A549 (cell line): Measurements from ENCODE around the gene IGHMBP2. TPM values are rescaled to one million over a fixed set of nuclear protein-coding genes. Genes with fewer than 3 reads are reported as not detected.

ENCODE experiments used
- ATAC-seq, 2 experiments: fragments of 200-7000 bp in 1 of 2; fragments of >200 bp in 1 of 2; cut with Nextera tagmentation in 1 of 2; cut with Tn5 transposase in 1 of 2; 3 replicates each; pipeline versions ENCODE4 v1.8.0 to v1.9.1; 2018 to 2020; ENCODE audit warnings: mild to moderate bottlenecking in 1 of 2, moderate library complexity in 1 of 2
- CTCF ChIA-PET: fragments of 300-600 bp; sonication (Branson Sonifier 250); formaldehyde crosslinking; extraction: SDS; loops from one replicate; lab custom pipeline; 2021; ENCODE audit warnings: antibody characterized with exemption, inconsistent platforms; lab: Yijun Ruan, JAX
- POLR2A ChIA-PET: fragments of 350-600 bp; formaldehyde crosslinking; extraction: SDS; loops from one replicate; lab custom pipeline; 2021; ENCODE audit warnings: antibody characterized with exemption, inconsistent platforms; lab: Yijun Ruan, JAX
- DNase-seq, 2 experiments: peaks; one replicate each; pipeline versions ENCODE4 v3.0.0 to v3.0.0-alpha.2; 2011 to 2016; ENCODE audit warnings: low read depth in 1 of 2, low spot score in 1 of 2
- FAIRE-seq: peaks from 2 replicates; lab custom pipeline; 2011; peaks lifted over from hg19 to GRCh38; lab: Jason Lieb, UNC
- H3K27ac ChIP-seq, 2 experiments: fragments of >200 bp; sonication (Bioruptor Twin); formaldehyde crosslinking; 3 replicates each; pipeline ENCODE4 v1.5.1; 2016 to 2017
- H3K4me1 ChIP-seq: fragments of >200 bp; sonication (Bioruptor Twin); formaldehyde crosslinking; 3 replicates; pipeline ENCODE4 v1.6.1; 2016
- H3K4me2 ChIP-seq: fragments of >200 bp; sonication (Bioruptor Twin); formaldehyde crosslinking; 3 replicates; pipeline ENCODE4 v1.6.1; 2016
- H3K4me3 ChIP-seq: fragments of >200 bp; sonication (Bioruptor Twin); formaldehyde crosslinking; 3 replicates; pipeline ENCODE4 v1.5.1; 2016
- H3K9me3 ChIP-seq: fragments of >200 bp; sonication (Bioruptor Twin); formaldehyde crosslinking; 3 replicates; pipeline ENCODE4 v1.6.1; 2016
- CBX2 ChIP-seq: fragments of 200-600 bp; sonication (generic); IDR thresholded peaks from 2 replicates; pipeline ENCODE4 v1.6.1; 2016; ENCODE audit warnings: low read depth, mild to moderate bottlenecking, borderline replicate concordance
- CTCF ChIP-seq: fragments of >200 bp; sonication (Bioruptor Twin); formaldehyde crosslinking; IDR thresholded peaks from 3 replicates; pipeline ENCODE4 v1.5.1; 2016
- EP300 ChIP-seq, 2 experiments: fragments of >200 bp; sonication (Bioruptor Twin); formaldehyde crosslinking; IDR thresholded peaks; 2 replicates in 1 of 2; 3 replicates in 1 of 2; pipeline ENCODE4 v1.6.1; 2016 to 2017
- ESRRA ChIP-seq: fragments of 150-350 bp; IDR thresholded peaks from 2 replicates; pipeline ENCODE4 v1.6.1; 2014; ENCODE audit warnings: mild to moderate bottlenecking, low read length, borderline replicate concordance
- FOSB ChIP-seq: fragments of 250-450 bp; sonication (Bioruptor Pico); IDR thresholded peaks from 2 replicates; pipeline ENCODE4 v1.5.0; 2020; ENCODE audit warnings: mild to moderate bottlenecking, moderate library complexity
- FOSL2 ChIP-seq, 2 experiments: fragments of 450-650 bp in 1 of 2; fragments of >200 bp in 1 of 2; sonication (Bioruptor Twin) in 1 of 2; formaldehyde crosslinking; IDR thresholded peaks; 2 replicates each; pipeline versions ENCODE4 v1.5.0 to v1.6.1; 2016 to 2020; ENCODE audit warnings: mild to moderate bottlenecking in 1 of 2, moderate library complexity in 1 of 2
- GATA3 ChIP-seq: IDR thresholded peaks from 2 replicates; pipeline ENCODE4 v1.6.1; 2012; ENCODE audit warnings: borderline replicate concordance
- HES2 ChIP-seq: fragments of >200 bp; sonication (Bioruptor Twin); formaldehyde crosslinking; IDR thresholded peaks from 2 replicates; pipeline ENCODE4 v1.6.1; 2016
- HEYL ChIP-seq: fragments of 250-450 bp; sonication (Bioruptor Pico); IDR thresholded peaks from 2 replicates; pipeline ENCODE4 v1.8.0; 2021; ENCODE audit warnings: mild to moderate bottlenecking, moderate library complexity
- HMGXB4 ChIP-seq: fragments of 250-450 bp; sonication (Bioruptor Pico); IDR thresholded peaks from 2 replicates; pipeline ENCODE4 v1.5.0; 2021; ENCODE audit warnings: mild to moderate bottlenecking, moderate library complexity, borderline replicate concordance
- HOXA7 ChIP-seq: fragments of 250-450 bp; sonication (Bioruptor Pico); IDR thresholded peaks from 2 replicates; pipeline ENCODE4 v1.5.0; 2020; ENCODE audit warnings: mild to moderate bottlenecking, moderate library complexity
- HOXB13 ChIP-seq: fragments of 250-450 bp; sonication (Bioruptor Pico); IDR thresholded peaks from 2 replicates; pipeline ENCODE4 v1.5.0; 2020; ENCODE audit warnings: low read depth, mild to moderate bottlenecking, moderate library complexity
- KDM1A ChIP-seq: fragments of 200-600 bp; sonication (generic); IDR thresholded peaks from 2 replicates; pipeline ENCODE4 v1.6.1; 2016; ENCODE audit warnings: low read depth, mild to moderate bottlenecking
- NFE2L2 ChIP-seq: fragments of 150-350 bp; conservative IDR thresholded peaks from 2 replicates; pipeline ENCODE4 v1.6.1; 2014; ENCODE audit warnings: low read length
- NR3C1 ChIP-seq: fragments of >200 bp; sonication (Bioruptor Twin); formaldehyde crosslinking; IDR thresholded peaks from 3 replicates; pipeline ENCODE4 v1.6.1; 2017
- POLR2AphosphoS2 ChIP-seq: conservative IDR thresholded peaks from 2 replicates; pipeline ENCODE4 v1.6.1; 2012; ENCODE audit warnings: low read length, improper control_type of control experiment, inconsistent platforms
- RAD21 ChIP-seq, 2 experiments: fragments of >200 bp in 1 of 2; sonication (Bioruptor Twin) in 1 of 2; formaldehyde crosslinking in 1 of 2; IDR thresholded peaks in 1 of 2; conservative IDR thresholded peaks in 1 of 2; 2 replicates in 1 of 2; 3 replicates in 1 of 2; pipeline ENCODE4 v1.6.1; 2012 to 2018; ENCODE audit warnings: inconsistent platforms in 1 of 2
- RARB ChIP-seq: fragments of 250-450 bp; sonication (Bioruptor Pico); IDR thresholded peaks from 2 replicates; pipeline ENCODE4 v1.8.0; 2021; ENCODE audit warnings: mild to moderate bottlenecking, moderate library complexity
- REST ChIP-seq: fragments of 200-600 bp; sonication (generic); IDR thresholded peaks from 2 replicates; pipeline ENCODE4 v1.6.1; 2016; ENCODE audit warnings: antibody characterized with exemption, mild to moderate bottlenecking, moderate library complexity
- RNF2 ChIP-seq: fragments of 200-600 bp; sonication (generic); IDR thresholded peaks from 2 replicates; pipeline ENCODE4 v1.6.1; 2016; ENCODE audit warnings: low read depth, mild to moderate bottlenecking, antibody characterized with exemption, moderate library complexity, borderline replicate concordance
- TFCP2L1 ChIP-seq: fragments of 250-450 bp; sonication (Bioruptor Pico); IDR thresholded peaks from 2 replicates; pipeline ENCODE4 v1.5.0; 2021; ENCODE audit warnings: mild to moderate bottlenecking
- TP53 ChIP-seq: fragments of 250-450 bp; sonication (Bioruptor Pico); IDR thresholded peaks from 2 replicates; pipeline ENCODE4 v1.5.0; 2021; ENCODE audit warnings: mild to moderate bottlenecking, moderate library complexity
- ZNF302 ChIP-seq: fragments of 250-450 bp; sonication (Bioruptor Pico); IDR thresholded peaks from 2 replicates; pipeline ENCODE4 v1.9.0; 2021; ENCODE audit warnings: inconsistent platforms, mild to moderate bottlenecking, moderate library complexity
- WGBS: methylation state at CpG from one replicate; pipeline ENCODE4 v1.1.6; 2017; ENCODE audit errors: missing lambda C conversion rate; 5-methylcytosine and 5-hydroxymethylcytosine counted together
- polyA plus RNA-seq, 4 experiments: library from polyadenylated mRNA; depleted of rRNA in 3 of 4; stranded (reverse); fragments of >200 nt; fragmentation: RNase III in 1 of 4; extraction: RNeasy Plus Mini Kit Qiagen cat#74134 plus additional on column Dnase treatment in 1 of 4; gene quantifications; 2 replicates in 3 of 4; 3 replicates in 1 of 4; pipeline ENCODE4 v1.2.3, GENCODE V29; 2011 to 2017

IGHMBP2 gene
- polyA plus RNA-seq, 2 of the 4 experiments (the other 2 are of a cell fraction), result 11.9 to 12.8 TPM

GRCh38 chr11:68946416-68947090 is 42.9 kb downstream of the IGHMBP2 start:
- peak; percentile 31 to 33 for DNase-seq
- no peak overlapping the region for H3K27ac ChIP-seq
- no peaks in the 10 kb centered on the region for H3K4me1 ChIP-seq
- H3K4me2 ChIP-seq, result no peak overlapping the region
- ATAC-seq, result peak in 1 of 2 experiments; percentile 49; a peak in 3 of 6 replicates
- WGBS, result 86% methylated on average over 18 of the region's 18 CpGs
- CTCF ChIA-PET, result interaction anchor here (1.4 kb wide), 3 partner anchors 16 to 214 kb away, joined by 3 to 6 read pairs (median 3); no protein-coding TSS in a partner anchor
- H3K4me3 ChIP-seq, result no peak overlapping the region
- H3K9me3 ChIP-seq, result no peaks in the 10 kb centered on the region
- no peak for TF ChIP-seq TFCP2L1
- no peak for TF ChIP-seq NFE2L2
- TF ChIP-seq FOSL2 (IDR thresholded peaks at IDR 0.05), result no peak
- TF ChIP-seq FOSL2 (CRISPR knock-in tag; IDR thresholded peaks at IDR 0.05), result no peak
- TF ChIP-seq CTCF, result no peak
- TF ChIP-seq POLR2AphosphoS2, result no peak
- no peak for TF ChIP-seq HES2
- TF ChIP-seq TP53, result no peak
- TF ChIP-seq REST, result no peak
- no peak for TF ChIP-seq ZNF302 (CRISPR knock-in tag)
- POLR2A ChIA-PET, result interaction anchor here (1.4 kb wide), 1 partner anchor 62 kb away, joined by 3 read pairs; no protein-coding TSS in a partner anchor
- FAIRE-seq, result no peak

- Histone ChIP-seq H3K9me3 (no peaks in the 10 kb centered on the region), H3K4me2 (no peak overlapping the region), H3K4me3 (no peak overlapping the region), H3K4me1 (no peaks in the 10 kb centered on the region), H3K27ac (no peak overlapping the region)
- ChIA-PET CTCF (interaction anchor here (1.1 to 1.4 kb wide), 4 partner anchors 15 to 621 kb away, joined by 3 to 6 read pairs (median 3); no protein-coding TSS in a partner anchor), POLR2A (interaction anchor here (1.4 kb wide), 1 partner anchor 62 kb away, joined by 3 read pairs; no protein-coding TSS in a partner anchor)
- ATAC-seq (no peak), FAIRE-seq (no peak), DNase-seq (no peak)
- 78% methylated on average over 11 of the region's 11 CpGs for WGBS
- TF ChIP-seq HEYL (CRISPR knock-in tag) (no peak), RNF2 (no peak), RAD21 (conservative IDR thresholded peaks at IDR 0.05 in 1 of 2, IDR thresholded peaks at IDR 0.05 in 1 of 2) (no peak), HOXB13 (CRISPR knock-in tag) (no peak), NR3C1 (no peak), KDM1A (no peak), EP300 (IDR thresholded peaks at IDR 0.05) (no peak), GATA3 (no peak), FOSB (CRISPR knock-in tag) (no peak), ESRRA (no peak), REST (no peak), CBX2 (no peak), HMGXB4 (CRISPR knock-in tag) (no peak), HOXA7 (CRISPR knock-in tag) (no peak), RARB (no peak)
Measured at GRCh38 chr11:68947151-68947550, 43.5 kb downstream of the IGHMBP2 start.
